Retina (tissue), 1 donor: ENCODE results near the gene OR10Z1.

Source experiments
- DNase-seq: peaks from one replicate; pipeline ENCODE4 v3.0.0-alpha.2; 2016

OR10Z1 gene, protein sequence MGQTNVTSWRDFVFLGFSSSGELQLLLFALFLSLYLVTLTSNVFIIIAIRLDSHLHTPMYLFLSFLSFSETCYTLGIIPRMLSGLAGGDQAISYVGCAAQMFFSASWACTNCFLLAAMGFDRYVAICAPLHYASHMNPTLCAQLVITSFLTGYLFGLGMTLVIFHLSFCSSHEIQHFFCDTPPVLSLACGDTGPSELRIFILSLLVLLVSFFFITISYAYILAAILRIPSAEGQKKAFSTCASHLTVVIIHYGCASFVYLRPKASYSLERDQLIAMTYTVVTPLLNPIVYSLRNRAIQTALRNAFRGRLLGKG

DNA sequence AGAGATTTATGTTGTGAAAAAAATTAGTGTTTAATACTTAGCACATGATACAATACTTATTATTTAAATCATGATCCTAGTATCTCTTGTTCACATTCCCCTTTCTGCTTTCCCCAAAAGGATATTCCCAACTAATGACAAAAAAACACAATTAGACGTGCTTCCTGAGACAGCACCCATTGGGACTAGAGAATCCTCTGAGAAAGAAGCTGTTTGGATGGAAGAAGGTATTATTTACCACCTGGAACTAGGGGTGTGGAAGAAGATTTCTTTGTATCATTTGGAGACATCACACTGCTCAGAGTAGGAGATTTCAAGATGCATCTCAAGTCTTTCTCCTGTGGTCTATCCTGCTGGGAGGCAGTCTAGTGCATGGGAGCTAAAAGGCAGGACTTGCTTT is at the start of gene OR10Z1:
Gene OR10Z1 (plus strand): TSS at position 301 of the 400 bp plus-strand sequence. CDS start 1,171 bp downstream, outside the sequence.
- DNase-seq: no peak

- no peak for DNase-seq
Observed at GRCh38 chr1:158559696-158560095, 45.4 kb upstream of the OR10Z1 start.

DNA sequence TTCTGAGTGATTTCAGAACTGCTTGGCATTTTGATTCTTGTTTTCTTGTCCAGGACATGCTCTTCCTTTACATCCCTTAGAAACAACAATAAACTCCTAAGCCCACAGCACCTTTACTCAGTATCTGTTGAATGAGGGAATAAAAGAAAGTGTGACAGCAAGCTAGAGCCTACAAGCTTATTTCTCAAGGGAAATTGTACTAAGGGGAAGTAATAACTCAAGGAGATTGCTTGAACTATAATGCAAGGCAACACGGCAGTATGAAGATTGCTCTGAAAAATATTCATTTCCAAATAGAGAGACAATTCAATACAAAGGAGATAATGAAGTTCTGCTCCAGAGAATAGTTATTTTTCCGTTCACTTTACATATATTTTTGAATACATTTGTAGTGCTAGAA is 41.2 kb upstream of the OR10Z1 start:
- DNase-seq: no peak

- no peak for DNase-seq
Observed at GRCh38 chr1:158564608-158565007, 40.5 kb upstream of the OR10Z1 start.

GRCh38 chr1:158570480-158570879 is 34.6 kb upstream of the OR10Z1 start, which contains the start of gene OR6P1:
Gene OR6P1, minus strand, starts transcription at chr1:158570580. Its CDS starts 6,976 bp downstream, at chr1:158563604.
- DNase-seq: no peak

GRCh38 chr1:158572226-158572625 is 32.8 kb upstream of the OR10Z1 start:
- DNase-seq: no peak

DNA sequence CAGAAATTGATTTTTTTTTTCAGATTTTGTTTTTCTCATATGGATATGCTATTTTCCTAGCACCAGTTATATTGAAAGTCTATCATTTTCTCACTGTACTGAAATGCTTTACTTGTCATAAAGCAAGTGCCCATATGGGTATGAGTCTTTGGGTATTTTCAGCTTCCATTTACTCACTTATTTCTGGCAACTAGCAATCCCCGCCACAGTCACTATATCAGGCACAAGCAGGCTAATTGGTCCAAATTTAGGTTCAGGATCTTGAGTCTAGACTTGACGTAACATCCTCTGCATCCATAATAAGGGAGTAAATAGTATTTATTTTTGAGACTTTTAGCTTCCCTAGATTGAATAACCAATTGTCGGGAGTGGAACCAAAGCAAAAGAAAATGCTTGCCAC is 27.5 kb upstream of the OR10Z1 start:
- no peak for DNase-seq

DNA sequence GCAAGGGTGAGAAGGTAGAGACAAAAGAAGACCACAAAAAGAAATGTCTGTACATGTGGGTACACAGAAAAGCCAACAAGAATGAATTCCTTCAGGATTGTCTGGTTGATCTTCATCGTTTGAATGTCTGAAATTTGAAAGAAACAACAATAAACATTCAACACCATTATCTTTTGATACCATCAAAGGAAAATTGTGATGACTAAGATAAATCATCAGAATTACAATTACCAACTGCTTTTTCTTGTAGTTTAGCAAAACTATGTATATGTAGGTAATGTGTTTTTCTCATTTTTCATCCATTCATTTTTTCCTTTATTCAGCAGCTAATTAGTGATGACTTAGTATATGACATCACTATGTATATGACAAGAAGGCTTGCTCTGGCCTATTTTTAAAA is 25.3 kb upstream of the OR10Z1 start, which contains the start of gene OR10X1:
Gene OR10X1 (minus strand): TSS at position 167 of the 400 bp plus-strand sequence. CDS start 0 bp downstream, at position 167.
- DNase-seq: no peak

- DNase-seq: no peak
Observed at GRCh38 chr1:158583962-158584361, 21.1 kb upstream of the OR10Z1 start.

GRCh38 chr1:158586942-158587341 is 18.1 kb upstream of the OR10Z1 start:
- DNase-seq: no peak

DNA sequence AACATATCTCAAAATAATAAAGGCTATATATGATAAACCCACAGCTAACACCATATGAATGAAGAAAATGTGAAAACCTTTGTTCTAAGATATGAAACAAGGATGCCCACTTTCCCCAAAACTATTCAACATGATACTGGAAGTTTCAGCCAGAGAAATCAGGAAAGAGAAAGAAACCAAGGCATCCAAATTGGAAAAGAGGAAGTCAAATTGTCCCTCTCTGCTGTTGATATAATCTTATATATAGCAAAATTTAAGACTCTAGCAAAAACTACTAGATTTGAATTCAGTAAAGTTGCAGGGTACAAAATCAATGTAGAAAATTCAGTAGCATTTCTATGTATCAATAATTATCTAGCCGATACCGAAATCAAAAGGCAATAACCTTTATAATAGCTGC is 4.3 kb upstream of the OR10Z1 start:
- no peak for DNase-seq

GRCh38 chr1:158607296-158607695 is 2.2 kb downstream of the OR10Z1 start:
- DNase-seq: no peak

GRCh38 chr1:158611916-158612315 is 6.8 kb downstream of the OR10Z1 start:
- no peak for DNase-seq

DNA sequence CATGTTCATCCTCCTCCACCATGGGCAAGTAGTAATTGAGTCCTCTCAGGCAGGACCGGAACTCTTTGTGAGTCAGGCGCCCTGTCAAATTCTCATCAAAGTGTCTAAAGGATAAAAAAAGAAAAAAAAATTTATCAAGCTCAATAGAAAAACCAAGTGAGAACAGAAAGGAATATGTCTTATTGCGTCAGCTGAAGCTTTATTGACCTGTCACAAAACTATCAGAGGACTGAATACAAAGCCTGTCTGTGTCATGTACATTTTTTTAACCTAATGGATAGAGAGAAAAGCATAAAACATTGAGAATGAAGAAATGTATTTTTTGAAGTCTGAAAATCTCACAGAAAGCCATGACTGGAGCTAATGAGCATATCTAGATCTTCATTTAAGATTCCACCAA is 8.7 kb downstream of the OR10Z1 start:
- no peak for DNase-seq

DNA sequence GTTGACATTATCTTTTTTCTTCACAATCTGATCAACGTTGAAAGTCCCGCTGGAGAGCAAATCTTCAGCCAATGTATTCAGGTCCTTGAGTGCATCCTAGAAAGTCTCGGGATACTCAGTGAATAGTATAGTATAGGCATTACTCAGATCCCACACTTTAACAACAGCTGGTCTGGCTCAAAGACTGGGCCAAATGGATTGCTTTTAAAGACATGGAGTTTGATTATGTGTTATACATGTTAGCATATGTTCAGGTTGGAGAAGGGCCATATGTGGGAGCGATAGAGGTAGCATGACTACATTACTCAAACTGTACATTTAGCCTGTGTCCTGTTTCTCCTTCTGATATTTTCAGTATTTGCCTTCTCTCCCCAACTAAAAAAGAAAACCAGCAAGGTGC is 33.1 kb downstream of the OR10Z1 start:
- no peak for DNase-seq

GRCh38 chr1:158638904-158639303 is 33.8 kb downstream of the OR10Z1 start:
- no peak for DNase-seq

- no peak for DNase-seq
Observed at GRCh38 chr1:158644449-158644848, 39.4 kb downstream of the OR10Z1 start.

DNA sequence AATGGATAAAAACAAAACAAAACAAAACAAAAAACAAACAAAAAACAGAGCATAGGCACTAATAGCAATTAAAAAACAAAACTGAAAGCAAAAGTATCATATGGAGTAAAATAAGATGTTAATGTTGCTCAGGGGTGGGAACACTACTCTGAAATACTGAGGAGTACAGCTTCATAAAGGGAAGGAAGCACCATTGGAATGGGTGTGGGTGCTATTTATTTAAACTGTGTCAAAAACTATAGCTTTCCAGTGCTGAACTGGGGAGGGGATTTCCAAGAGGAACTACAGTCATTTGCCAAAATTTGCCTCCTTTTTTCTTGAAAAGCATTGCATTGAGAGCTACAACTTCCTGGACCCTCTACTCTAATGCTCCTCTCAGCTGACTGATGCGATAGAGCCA is 41.4 kb downstream of the OR10Z1 start:
- no peak for DNase-seq

GRCh38 chr1:158649052-158649451 is 44.0 kb downstream of the OR10Z1 start:
- DNase-seq: no peak

GRCh38 chr1:158652721-158653334 is 47.8 kb downstream of the OR10Z1 start:
- DNase-seq: no peak

DNA sequence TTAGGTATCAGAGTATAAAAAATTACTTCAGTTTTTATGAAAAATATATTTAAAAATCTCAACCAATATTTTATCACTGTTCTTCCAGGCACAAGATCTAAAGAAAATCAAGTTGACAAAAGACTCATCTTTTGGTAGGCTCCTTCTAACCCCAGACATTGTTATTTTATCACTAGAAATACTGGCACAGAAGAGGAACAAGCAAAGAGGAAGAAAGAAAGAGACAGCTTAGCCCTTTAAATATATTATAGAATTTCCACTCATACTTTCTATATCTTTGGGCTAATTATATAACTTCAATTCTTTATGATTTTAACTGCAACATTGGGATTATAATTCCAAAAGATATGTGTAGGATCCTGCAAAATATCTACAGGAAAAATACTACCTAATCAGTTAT is 49.0 kb downstream of the OR10Z1 start:
- DNase-seq: no peak

GRCh38 chr1:158654571-158654970 is 49.5 kb downstream of the OR10Z1 start:
- no peak for DNase-seq
